Amniotic stem cell (primary cell): ENCODE results near the gene MT1X.
"Not testable (repeated sequence)": the region's sequence is repeated elsewhere in the genome, so short reads cannot be mapped to it uniquely, and the experiment has no call there.

Experiments
- DNase-seq: peaks from one replicate; lab custom pipeline; 2025; lab: John Stamatoyannopoulos, UW

Gene MT1X

DNA sequence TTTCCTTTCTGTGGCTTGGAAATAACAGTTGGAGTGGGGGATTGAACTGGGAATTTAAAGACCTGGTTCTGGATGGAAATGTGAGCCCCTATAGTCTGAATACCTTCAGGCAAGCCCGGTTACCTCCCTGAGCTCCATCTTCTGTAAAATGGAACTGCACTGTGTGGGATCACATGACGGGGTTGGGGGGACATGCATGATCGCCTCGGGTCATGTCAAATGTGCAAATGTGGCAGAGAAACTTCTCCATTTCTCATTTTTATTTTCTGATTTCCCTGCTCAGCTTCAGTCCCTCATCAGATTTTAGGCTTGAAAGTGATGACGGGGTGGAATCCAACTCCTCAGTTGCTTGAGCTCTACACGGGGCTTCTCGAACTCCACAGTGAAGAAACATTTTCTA, 29.1 kb upstream of the MT1X start:
- DNase-seq, result no peak

DNA sequence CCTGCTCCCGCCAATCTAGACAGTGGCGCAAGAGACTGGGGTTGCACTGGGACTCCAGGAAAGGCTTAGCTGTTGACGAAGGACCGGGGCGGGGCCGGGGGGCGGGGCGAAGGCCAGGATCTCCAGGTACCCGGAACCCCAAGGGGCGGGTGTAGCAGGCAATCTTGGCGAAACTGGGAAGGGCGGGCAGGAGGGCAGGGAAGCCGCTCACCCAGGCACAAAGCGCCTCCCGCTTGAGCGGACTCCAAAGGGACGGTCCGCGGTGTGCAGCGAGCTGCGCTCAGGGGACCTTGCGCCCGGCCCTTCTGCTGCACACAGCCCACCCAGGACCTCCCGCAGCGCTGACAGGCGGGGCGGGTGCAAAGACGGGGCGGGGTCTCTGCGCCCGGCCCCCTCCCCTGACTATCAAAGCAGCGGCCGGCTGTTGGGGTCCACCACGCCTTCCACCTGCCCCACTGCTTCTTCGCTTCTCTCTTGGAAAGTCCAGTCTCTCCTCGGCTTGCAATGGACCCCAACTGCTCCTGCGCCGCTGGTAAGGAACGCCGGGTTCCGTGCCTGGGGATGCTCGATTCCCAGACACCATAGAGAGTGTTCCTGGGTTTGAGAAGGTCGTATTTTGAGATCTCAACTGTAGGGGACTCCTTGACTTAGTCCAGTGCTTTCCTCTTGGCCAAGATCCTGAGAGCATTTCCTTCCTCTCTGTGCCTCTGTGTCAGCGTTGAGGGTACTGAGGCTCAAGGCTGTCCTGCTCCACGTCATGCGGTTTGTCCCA, 24.5 kb upstream of the MT1X start, which contains the start of gene MT1F:
Gene MT1F (plus strand): TSS at position 405 of the 772 bp plus-strand sequence. CDS start 100 bp downstream, at position 505.
- DNase-seq, result no peak

DNA sequence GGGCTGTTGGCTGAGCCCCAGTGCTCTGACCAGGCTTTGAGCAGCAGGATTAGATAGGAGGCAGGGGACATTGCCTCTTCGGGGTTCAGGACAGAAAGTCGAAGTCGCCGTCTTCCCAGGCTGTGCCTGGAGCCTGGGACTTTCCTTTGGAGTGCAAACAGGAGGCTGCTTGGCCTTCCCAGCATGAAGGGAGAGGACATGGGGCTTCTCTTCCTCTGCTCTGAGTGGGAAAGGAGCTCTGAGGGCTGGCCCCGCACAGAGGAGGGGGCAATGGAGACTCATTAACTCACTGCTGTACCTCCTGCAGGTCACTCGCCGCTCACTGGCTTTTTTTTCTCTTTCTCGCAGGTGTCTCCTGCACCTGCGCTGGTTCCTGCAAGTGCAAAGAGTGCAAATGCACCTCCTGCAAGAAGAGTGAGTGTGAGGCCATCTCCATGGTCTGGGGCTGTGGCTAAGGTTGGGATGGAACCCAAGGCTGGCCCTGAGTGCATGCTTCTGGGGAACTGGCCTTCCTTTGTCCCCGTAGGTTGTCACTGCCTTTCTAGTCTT, 23.9 kb upstream of the MT1X start:
- DNase-seq, result no peak

DNA sequence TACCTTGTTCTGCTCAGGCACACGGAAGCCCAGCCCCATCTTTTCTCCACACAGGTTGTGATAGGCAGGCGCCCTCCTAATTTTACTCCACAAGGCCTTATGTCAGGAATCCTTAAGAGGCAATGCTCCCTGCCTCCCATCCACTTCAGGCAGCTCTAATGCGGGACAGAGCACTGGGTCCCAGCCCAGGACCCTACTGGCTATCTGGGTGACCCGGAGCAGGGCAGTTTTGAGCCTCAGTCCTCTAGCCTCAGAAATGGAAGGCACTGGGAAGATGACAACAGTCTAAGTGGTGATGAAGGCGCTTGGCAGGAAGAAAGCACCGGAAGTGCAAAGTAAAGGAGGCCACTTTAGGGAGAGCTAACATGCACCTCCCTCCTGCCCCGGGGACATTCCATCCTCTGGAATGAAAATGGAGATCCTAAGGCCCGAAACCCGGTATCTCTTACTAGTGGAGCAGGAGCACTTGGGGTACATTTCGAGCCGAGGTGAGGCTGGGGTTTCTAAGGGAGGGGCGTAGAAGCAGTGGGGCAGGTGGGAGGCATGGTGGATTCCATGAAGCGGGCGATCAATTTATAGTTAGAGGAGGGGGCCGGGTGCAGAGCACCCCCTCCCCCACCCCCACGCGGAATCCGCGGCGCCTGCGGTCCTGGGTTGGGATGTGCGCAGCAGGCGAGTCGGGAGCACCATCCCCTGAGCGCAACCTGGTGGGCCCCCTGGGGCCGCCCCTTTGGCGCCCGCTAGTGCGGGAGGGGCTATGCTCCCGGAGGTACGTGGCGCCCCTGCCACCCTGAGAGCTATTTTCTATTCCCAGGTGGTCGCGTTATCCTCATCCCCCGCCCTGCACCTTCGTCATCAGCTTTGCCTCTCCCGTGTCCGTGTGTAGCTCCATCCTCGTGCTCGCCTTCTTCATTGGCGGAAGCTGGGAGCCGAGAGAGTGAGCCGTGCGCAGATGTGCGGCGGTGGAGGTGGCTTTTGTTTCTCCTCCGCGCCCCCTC, 19.6 kb upstream of the MT1X start:
- DNase-seq, result no peak

DNA sequence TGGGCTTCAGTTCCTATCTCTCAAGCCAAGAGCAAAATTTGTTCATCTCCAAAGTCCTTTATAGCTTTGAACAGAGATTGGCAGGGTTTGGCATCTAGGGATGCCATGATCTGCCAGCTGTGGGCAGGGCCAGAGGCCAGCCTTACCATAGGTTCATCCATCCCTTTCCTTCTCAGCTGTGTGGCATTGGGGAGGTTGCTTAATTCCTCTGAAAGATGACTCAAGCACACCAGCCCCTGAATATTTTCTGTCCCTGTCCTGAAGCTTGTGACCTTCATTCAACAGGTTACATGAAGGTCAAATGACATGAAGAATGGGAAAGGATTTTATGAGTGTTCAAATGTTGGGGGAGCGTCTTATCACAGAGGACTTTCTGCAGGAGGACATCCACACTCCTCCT, 17.8 kb upstream of the MT1X start:
- no peak for DNase-seq

DNA sequence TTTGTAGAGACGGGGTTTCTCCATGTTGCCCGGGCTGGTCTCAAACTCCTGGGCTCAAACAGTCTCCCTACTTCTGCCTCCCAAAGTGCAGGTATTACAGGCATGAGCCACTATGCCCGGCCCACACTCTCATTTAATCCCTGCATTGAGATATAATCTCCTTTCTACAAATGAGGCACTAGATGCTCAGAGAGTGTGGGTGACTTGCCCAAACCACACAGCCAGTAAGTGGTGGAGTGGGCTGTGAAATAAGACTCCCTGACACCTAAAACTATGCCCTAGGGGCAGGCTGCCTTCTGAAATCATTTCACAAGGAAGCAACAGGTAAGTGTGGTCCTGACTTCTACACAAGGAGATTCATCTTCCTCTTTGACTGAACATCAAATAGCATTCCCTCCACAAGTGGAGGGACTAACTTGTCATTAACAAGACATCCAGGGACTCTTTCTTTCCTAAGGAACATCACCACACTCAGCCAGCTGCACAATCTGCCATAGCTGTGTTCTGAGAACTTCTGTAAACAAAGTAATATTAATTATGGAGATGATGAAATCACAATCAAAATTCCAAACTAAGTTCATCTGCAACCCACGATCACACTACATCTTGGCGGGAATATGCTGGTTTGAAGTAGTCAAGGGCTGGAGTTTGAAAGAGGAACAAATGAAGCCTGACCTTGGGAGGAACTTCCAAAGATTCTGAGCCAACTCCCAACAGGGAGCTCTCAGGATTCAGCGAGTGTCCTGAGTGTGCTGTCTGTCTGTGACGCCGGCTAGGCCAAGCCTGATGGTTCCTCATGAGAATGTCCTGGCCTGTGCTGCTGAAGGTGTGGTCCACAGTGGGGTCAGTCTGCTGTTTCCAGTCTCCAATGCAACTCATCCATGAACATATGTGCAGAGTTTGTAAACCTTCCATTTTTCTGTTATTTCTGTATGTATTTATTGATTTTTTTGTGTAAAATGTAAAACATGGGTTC, 16.7 kb upstream of the MT1X start:
- DNase-seq, result not testable (repeated sequence)

DNA sequence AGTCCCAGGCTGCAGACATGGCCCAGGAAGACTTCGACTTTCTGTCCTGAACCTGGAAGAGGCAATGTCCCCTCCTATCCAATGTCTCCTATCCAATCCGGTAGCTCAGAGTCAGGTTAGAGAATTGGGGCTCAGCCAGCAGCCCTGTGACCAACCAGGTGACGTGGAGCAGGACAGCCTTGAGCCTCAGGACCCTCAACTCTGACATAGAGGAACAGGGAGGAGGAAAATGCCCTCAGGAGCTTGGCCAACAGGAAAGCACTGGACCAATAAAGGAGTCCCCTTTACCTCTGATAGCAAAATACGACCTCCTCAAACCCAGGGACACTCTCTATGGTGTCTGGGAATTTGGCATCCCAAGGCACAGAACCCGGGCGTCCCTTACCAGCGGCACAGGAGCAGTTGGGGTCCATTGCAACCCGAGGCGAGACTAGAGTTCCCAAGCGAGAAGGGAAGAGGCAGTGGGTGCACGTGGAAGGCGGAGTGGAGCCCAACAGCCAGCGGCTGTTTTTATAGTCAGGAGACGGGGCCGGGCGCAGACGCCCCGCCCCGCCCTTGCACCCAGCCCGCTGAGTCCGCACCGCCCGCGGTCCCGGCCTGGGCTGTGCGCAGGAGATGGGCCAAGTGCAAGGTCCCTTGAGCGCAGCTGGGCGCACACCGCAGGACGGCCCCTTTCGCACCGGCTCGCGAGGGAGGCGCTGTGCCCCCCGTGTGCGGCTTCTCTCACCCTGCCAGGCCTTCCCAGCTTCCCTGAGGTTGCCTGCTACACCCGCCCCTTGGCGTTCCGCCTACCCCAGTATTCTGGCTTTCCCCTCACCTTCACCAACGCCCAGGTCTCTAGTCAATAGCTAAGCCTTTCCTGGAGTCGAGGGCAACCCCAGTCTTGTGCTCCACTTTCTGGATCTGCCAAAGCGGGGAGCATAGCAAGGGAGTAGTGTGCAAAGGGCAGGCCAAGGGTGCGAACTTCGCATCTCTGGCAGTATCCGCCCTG, 14.4 kb upstream of the MT1X start, which contains the start of gene MT1G:
Gene MT1G (minus strand): TSS at position 485 of the 991 bp plus-strand sequence. CDS start 72 bp downstream, at position 413.
- DNase-seq, result no peak

DNA sequence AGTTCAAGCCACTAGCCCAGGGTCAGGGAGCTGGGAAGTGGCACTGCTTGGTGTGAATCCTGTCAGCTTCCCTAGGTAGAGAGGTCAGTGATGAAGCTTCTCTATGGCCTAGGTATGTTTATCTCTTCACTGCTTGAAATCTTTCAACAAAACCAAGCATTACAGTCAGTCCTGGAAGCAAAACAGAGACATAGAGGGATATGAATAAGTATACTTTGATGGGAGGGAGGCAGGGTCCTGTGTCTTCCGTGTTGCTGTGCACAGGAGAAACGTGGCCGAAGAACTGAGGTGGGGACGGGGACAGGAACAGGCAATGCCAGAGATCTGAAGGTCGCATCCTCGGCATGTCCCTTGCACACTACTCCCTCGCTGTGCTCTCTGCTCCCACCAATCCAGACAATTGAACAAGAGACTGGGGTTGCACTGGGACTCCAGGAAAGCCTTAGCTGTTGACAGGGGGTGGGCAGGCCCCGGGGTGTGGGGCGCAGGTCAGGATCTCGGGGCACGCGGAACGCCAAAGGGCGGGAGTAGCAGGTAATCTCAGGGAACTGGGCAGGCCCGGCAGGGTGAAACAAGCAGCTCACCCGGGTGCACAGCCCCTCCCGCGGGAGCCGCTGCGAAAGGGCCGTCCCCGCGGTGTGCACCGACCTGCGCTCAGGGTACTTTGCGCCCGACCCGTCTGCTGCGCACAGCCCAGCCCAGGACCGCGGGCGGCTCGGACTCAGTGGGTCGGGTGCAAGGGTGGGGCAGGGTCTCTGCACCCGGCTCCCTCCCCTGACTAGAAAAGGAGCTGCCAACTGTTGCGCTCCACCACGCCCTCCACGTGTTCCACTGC, 13.0 kb upstream of the MT1X start, which contains the start of gene MT1H:
Gene MT1H (plus strand): TSS at position 810 of the 835 bp plus-strand sequence. CDS start 71 bp downstream, outside the sequence.
- DNase-seq, result no peak

DNA sequence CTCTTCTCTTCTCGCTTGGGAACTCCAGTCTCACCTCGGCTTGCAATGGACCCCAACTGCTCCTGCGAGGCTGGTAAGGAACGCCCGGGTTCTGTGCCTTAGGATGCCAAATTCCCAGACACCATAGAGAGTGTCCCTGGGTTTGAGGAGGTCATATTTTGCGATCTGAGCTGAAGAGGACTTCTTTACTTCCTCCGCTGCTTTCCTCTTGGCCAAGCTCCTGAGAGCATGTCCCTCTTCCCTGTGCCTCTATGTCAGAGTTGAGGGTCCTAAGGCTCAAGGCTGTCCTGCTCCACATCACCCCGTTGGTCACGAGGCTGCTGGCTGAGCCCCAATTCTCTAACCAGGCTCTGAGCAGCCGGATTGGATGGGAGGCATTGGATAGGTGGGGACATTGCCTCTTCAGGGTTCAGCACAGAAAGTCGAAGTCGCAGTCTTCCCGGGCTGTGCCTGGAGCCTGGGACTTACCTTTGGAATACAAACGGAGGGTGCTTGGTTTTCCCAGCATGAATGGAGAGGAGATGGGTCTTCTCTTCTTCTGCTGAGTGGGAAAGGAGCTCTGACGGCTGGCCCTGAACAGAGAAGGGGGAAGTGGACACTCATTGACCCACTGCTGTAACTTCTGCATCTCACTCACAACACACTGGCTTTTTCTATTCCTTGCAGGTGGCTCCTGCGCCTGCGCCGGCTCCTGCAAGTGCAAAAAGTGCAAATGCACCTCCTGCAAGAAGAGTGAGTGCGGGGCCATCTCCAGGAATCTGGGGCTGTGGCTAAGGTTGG, 12.2 kb upstream of the MT1X start:
- no peak for DNase-seq

DNA sequence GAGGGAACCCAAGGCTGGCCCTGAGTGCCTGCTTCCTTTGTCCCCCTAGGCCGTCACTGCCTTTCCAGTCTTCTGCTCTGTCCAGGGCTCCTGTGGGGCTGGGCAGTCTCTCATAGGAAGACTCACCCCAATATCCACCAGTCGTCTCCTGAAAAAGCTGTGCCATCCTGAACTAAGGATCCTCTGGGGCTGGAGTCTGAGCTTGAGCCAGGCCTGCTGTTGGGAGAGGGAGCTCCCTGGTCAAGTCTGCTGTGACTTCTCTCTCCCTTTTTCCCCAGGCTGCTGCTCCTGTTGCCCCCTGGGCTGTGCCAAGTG, 11.7 kb upstream of the MT1X start:
- no peak for DNase-seq

DNA sequence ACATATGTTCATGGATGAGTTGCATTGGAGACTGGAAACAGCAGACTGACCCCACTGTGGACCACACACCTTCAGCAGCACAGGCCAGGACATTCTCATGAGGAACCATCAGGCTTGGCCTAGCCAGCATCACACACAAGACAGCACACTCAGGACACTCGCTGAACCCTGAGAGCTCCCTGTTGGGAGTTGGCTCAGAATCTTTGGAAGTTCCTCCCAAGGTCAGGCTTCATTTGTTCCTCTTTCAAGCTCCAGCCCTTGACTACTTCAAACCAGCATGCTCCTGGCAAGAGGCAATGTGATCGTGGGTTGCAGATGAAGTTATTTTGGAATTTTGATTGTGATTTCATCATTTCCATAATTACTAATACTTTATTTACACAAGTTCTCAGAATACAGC, 10.6 kb upstream of the MT1X start:
- DNase-seq, result not testable (repeated sequence)

DNA sequence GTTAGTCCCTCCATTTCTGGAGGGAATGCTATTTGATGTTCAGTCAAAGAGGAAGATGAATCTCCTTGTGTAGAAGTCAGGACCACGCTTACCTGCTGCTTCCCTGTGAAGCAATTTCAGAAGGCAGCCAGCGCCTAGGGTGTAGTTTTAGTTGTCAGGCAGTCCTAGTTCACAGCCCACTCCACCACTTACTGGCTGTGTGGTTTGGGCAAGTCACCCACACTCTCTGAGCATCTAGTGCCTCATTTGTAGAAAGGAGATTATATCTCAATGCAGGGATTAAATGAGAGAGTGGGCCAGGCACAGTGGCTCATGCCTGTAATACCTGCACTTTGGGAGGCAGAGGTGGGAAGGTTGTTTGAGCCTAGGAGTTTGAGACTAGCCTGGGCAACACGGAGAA, 10.1 kb upstream of the MT1X start:
- DNase-seq, result not testable (repeated sequence)

DNA sequence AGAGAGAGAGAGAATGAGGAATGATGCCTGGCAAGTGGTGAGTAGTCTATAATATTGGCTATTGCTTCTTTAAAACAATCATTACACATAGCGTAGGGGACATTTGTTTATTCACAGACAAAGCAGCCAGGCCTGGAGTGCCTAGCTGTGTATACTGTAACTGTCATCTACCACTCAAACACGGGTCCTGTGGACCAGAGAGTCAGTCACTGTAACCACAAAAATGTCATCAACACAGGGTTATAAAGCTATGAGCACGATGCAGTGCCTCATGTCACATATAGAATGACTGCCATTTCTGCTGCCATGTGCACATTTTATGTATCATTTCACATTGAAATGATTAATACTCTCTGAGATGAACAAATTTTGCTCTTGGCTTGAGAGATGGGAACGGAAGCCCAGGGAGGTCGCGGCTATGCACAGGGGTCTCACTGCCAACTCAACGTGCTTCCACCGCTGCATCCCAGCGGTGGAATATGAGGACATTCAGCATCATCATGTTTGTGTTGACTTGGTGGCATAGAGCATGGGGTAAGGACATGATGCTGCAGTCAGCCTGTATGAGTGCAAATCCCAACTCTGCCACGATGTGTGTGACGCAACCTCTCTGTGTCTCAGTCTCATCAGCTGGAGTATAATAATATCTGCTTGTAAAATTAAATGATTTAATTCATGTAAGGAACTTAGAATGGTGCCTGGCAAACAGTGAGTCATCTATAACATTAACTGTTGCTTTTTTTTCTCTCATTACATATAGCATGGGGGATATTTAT, 9.3 kb upstream of the MT1X start:
- no peak for DNase-seq

DNA sequence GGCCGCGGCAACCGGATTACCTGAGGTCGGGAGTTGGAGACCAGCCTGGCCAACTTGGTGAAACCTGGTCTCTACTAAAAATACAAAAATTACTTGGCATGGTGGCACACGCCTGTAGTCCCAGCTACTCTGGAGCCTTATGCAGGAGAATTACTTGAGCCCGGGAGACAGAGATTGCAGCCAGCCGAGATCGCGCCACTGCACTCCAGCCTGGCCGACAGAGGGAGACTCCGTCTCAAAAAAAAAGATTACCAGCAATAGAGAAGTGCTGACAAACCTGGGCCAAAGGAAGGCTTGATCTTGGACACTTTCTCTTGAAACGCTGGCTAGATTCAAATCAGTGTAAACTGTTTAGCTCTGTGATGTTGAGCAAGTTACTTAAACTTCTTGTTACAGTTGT, 8.3 kb upstream of the MT1X start:
- no peak for DNase-seq

DNA sequence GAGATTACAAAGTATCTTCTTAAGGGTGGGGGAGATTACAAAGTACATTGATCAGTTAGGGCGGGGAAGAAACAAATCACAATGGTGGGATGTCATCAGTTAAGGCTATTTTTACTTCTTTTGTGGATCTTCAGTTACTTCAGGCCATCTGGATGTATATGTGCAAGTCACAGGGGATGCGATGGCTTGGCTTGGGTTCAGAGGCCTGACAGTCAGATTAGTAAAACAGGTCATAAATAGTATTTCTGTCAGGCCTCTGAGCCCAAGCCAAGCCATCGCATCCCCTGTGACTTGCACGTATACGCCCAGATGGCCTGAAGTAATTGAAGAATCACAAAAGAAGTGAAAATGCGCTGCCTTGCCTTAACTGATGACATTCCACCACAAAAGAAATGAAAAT, 7.7 kb upstream of the MT1X start:
- DNase-seq, result not testable (repeated sequence)

DNA sequence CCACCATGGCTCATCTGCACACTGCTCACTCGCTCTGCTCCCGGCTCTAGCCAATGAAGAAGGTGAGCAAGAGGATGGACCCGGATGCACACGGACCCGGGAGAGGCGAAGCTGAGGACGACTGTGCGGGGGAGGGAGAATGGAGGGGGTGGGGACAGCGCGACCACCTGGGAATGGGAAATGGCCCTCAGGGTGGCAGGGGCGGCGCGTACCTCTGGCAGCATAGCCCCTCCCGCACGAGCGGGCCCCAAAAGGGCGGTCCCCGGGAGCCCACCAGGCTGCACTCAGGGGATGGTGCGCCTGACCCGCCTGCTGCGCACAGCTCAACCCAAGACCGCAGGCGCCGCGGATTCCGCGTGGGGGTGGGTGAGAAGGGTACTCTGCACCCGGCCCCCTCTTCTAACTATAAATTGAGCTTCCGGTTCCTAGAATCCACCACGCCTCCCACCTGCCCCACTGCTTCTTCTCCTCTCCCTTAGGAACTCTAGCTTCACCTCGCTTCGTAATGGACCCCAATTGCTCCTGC, 6.5 kb upstream of the MT1X start:
- no peak for DNase-seq

DNA sequence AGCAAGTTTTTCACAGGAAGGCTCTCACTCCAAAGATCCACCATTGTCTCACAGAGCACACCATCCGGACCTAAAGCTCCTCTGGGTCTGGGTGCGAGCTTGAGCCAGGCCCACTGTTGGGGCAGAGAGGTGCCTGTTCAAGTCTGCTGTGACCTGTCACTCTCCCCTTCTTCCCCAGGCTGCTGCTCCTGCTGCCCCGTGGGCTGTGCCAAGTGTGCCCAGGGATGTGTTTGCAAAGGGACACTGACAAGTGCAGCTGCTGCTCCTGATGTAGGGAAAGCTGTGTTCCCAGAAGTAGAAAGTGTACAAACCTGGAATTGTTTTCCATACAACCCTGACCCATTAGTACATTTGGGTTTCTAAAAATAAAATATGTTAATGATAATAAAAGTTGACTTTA, 4.8 kb upstream of the MT1X start:
- no peak for DNase-seq
